Kidney glomerular epithelial cell (primary cell): Measurements from ENCODE around the gene SPA17.

Source experiments
- DNase-seq: peaks from one replicate; lab custom pipeline; 2025; lab: John Stamatoyannopoulos, UW

Gene SPA17

DNA sequence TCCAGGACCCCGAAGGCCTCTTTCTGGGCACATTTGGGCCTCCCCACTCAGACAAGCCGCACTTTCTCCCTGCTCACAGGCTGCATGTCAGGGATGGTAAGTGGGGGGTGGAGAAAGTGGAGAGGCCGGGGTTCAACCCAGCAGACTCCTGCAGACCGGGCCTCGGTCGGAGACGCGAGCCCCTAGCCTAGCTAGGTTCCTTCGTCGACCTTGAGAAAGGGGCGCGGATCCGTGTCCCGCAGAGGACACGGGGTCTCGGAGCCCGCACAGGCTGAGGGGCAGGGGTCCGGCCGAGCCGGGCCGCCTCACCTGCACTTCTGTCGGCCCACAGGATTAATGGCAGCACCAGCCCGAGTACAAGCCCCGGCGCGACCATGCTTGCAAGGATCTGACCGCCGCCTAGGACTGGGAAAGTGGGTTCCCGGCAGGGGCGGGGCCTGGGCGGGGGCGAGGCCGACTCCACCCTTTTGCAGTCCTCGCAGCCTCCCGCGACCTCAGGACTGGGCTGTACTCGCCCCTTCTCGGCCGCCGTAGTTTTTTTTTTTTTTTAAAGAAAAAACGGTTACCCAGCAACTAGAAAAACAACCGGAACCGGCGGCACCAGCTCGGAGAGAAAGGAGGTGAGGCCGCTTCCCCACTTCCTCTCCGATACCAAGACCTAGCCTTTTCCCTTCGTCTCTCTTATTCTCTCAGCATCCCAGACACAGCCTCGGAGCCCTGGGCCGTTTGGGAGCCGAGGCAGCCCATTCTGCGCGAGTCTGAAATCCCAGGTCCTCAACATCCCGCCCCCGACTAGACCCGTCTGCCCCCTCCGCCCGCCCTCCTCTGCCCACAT, at the start of gene SPA17, which contains the start of gene SIAE:
SPA17 (plus strand) TSS at position 572 of the 835 bp plus-strand sequence. CDS start 1,361 bp downstream, outside the sequence.
SIAE (minus strand) TSS at position 407 of the 835 bp plus-strand sequence; CDS start at position 376, 31 bp downstream.
- DNase-seq, result peak; percentile 80

DNA sequence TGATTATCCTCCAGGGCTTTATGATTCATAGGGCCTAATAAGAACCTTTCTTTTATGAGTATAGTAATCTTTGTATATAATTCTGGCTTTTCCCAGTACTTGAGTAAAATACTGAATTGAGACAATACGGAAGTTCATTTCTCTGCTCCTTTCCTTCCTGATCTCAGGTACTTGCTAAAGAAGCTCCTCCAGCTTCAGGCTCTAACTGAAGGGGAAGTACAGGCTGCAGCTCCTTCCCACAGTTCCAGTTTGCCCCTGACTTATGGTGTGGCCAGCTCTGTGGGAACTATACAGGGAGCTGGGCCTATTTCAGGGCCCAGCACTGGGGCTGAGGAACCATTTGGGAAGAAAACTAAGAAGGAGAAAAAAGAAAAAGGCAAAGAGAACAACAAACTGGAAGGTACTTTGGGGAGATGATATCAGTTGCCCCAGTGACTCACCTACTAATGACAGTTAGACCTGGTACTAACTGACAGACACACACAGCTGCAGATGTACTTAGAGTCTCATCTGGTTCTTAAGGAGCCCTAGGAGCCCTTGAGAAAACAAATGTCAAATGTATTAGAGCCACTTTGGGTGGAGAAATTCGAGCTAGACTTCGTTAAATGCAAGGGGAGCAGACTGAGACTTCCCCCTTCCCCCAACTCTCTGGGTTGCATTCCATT, 48.1 kb upstream of the SPA17 start:
- DNase-seq, result no peak

GRCh38 chr11:124627546-124627945, 46.2 kb upstream of the SPA17 start:
- DNase-seq, result no peak

DNA sequence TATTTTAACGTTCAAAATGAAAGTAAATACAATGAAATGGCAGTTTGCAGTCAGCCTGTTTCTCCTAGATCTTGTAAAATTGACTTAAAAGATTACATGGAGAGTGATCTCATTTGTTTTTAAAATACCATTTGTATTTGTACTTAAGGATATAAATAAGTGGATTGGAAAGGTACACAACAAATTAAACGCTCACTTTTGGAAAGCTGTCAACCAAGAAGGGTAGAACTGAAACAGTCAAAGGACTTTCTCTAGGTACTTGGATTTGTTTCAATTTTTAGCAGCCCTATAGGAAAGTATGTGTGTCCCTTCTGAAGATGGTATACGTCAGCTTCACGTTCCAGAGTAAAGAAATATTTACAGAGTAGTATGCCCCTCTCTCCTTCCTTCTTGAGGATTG, 43.7 kb upstream of the SPA17 start:
- DNase-seq, result no peak

DNA sequence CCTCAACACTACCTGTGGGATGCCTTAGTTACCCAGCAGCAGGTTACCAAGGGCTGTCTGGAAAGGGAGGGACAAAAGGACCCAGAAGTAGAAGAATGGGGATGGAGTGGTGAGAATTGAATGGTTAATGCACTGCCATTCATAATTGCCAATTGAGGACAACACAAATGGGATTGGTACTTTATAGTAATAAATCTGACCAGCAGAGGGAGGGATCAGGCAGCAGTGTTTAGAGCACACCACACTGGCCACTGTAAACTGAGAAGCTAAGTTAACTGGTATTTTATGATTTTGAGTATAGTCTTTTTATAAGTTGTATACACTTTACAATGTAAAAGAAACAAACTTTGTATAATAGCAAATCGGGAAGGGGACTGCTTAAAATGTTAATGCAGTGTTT, 40.3 kb upstream of the SPA17 start:
- no peak for DNase-seq

DNA sequence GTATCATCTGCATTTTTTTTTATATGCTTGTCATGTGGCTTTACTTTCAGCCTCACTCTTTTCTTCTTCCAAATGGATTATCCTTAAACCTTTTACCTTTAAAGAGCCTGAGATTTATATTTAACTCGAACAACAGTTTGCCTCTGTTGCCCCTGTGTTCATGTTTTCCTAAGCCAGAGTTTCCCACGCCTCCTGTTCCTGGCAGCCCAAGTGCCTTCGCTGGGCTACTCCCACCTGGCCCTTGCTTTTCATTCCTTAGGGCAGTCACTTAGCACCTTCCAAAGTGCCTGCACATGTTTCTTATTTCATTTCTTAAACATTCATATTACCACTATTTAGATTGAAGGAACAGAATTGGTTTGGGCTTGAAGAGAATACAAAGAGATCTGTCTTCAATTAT, 37.8 kb upstream of the SPA17 start:
- no peak for DNase-seq

DNA sequence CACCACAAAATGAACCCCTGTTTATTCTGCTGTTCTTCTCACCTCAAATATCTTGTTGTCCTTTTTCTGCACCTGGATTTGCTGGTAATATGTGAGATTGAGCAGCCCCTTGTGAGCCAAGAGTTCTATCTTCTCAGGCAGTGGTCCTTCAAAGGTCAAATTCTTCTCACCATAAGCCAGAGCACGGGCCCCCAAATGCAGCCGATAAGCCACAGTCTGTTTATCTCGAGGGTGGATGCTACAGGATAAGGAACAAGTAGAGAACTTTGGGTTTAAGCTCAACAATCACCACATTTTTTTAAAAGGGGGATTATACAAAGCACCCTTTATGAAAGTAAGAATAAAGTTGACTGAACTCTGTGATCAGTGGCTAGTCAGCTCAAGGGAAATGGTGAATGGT, 35.2 kb upstream of the SPA17 start:
- no peak for DNase-seq

DNA sequence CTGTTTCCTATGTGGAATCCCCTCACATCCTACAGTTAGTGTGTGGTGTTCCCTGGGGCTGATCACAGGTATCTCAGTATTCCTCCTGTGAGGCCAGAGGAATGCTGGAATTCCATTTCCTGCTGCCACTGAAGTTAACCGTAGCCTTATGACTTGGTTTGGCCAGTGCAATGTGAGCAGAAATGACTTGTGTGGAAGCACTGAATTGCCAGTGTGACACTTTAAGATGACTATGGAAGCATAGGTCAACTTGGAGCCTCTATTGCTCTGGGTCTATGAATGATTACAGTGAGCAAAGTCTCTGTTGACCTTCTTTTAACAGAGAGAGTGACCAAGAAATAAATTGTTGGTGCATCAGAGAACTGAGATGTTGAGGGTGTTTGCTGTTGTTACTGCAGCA, 34.5 kb upstream of the SPA17 start:
- DNase-seq, result no peak

GRCh38 chr11:124640666-124641065, 33.0 kb upstream of the SPA17 start:
- no peak for DNase-seq

- DNase-seq, result no peak
These were observed 31.1 kb upstream of the SPA17 start for GRCh38 chr11:124642628-124643027.

GRCh38 chr11:124643042-124643604, 30.6 kb upstream of the SPA17 start:
- no peak for DNase-seq

DNA sequence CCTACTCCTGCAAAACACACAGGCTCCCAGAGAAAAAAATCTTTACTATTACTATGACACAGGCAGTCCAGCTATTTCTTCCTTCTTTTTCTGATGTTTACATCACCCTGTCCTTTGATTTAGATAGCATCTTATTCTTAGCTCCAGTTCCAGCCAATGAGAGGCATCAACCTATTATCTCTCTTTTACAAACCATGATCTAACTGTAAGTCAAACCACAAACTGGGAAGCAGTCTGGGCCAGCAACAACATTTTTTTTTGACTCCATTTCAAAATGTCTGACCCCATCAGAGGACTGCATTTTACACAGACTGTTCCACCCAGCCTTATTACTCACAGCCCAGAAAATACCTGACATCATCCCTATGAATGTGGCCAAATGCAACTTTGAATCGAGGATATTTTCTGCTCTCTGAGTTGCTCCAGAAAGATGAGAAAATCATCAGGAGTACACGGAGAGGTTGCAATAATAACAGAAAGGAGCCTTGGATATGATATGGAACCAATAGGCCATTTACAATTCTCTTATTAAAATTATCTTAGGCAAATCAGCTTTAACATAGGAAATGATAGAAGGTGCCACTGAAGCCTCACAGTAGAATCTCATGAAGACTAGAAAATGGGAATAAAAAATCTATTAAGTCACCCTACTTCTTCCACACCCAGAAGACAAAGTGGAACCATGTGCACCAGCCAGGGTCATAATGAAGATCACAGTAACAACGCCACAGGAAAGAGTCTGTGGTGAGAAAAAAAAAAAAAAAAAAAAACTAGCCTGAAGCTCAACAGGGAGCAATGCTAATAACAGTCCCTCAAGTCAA, 29.9 kb upstream of the SPA17 start:
- peak; percentile 50 for DNase-seq

- DNase-seq, result peak; percentile 80
These were observed 29.1 kb upstream of the SPA17 start for GRCh38 chr11:124644426-124645280.

- DNase-seq, result no peak
These were observed 27.6 kb upstream of the SPA17 start for GRCh38 chr11:124646148-124646547.

- DNase-seq, result no peak
These were observed 25.1 kb upstream of the SPA17 start for GRCh38 chr11:124648610-124649009.

DNA sequence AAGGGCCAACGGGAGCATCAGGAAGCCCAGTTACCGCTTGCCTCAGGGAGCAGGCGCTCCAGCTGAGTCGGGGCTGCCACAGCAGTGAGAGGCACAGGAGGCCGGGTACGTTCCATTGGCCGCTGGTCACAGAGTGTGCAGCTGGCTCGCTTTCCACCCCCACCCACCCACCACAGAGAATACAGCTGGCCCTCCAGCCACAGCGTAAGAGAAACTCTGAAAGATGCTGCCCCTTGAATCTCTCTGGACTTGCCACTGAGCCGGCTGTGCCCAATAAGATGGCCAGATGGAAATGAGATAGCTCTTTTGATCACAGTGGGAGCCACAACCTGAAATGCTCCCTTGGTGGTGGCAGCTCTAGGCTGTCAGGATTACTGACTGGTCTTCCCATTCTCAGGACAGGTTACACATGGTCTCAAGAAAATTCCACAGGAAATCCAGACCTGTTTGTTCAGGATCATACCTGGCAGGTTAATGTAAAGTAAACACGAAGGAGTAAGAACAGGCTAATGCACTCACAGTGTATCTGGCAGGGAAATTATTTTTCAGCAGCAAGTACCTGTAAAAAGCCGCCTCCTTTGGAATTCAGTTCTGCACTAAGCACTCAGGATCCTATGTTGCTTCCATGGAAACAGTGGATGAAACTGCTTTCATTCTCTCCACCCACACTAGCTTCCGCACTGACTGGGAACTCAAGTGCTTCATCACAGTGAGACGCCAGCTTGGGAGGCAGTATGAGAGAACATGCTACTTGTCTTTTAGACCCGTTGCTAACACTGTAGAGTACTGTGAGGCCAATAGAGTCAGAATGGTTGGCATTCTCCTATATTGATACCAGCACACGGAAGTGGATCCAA, 16.7 kb upstream of the SPA17 start:
- no peak for DNase-seq

GRCh38 chr11:124657904-124658303, 15.8 kb upstream of the SPA17 start:
- no peak for DNase-seq

DNA sequence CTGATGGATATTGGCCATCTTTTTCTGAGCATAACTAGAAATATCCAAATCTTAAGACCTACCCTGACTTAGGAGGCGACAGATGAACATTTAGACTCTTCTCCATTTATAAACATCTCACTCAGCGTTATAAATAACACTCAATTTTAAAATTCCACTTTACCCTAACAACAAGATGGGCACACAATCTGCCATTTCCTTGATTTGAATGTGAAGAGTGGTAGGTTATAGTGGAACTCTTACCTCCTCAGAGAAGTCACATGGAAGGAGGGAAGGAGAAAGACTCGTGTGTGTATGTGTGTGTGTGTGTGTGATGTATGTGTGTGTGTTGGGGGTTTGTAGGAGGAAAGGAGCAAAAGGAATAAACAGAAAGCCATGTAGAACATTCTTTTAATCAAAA, 15.2 kb upstream of the SPA17 start:
- DNase-seq, result no peak

GRCh38 chr11:124658986-124659385, 14.7 kb upstream of the SPA17 start:
- no peak for DNase-seq

- no peak for DNase-seq
These were observed 12.2 kb upstream of the SPA17 start for GRCh38 chr11:124661553-124661952.
